ENCODE measurements around the gene TST.

DNA sequence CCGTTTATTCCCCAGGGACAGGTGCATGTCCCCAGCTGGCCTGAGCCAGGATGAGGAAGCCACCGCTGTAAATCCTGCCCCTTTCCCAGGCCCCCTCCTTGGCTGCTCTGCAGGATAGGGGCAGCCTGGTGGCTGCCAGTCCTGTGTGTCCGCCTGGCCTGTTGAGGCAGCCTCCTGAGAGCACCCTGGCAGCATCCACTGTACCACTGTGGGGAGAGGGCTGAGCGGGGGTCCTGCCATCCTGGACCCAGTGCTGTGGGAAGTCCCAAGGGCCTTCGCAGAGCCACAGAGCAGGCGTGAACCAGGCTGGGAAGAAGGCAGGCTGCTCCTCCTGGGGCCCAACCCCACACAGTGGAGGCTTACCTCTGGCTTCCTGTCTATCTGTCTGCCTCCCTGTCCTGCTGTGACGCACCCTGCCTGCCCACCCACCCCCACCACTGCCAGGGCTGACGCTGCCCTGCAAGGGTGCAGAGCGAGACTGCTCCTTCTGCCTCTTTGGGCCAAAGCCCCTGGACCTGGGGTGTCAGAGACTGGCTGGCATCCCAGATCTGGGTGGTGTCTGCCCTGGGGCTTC, 40.7 kb upstream of the TST start:
- TF ChIP-seq EZH2 (IDR thresholded peaks at IDR 0.05; ENCODE audit: borderline replicate concordance, low read depth, low read length, severe bottlenecking) (no peak), POLR2A (IDR thresholded peaks at IDR 0.05; ENCODE audit: low read depth, low read length) (no peak), CTCF (IDR thresholded peaks at IDR 0.05; ENCODE audit: extremely low read depth in 1 of 2, insufficient read depth in 1 of 2, low read depth in 1 of 2, low read length in 2 of 2) (no peak), GATA2 (IDR thresholded peaks at IDR 0.05; ENCODE audit: insufficient read depth, insufficient read length, low read depth, low read length) (no peak), POLR2AphosphoS5 (IDR thresholded peaks at IDR 0.05; ENCODE audit: insufficient read depth, low read depth, low read length) (no peak)
